HG03354 (cell line): ENCODE results near the gene CMTM7.

Experiments used
- ATAC-seq: cut with Tn5 transposase; IDR thresholded peaks from one replicate; pipeline ENCODE4 v1.9.1; 2021; ENCODE audit warnings: mild to moderate bottlenecking; ENCODE audit not compliant: unreplicated experiment, poor library complexity, severe bottlenecking

Gene CMTM7

DNA sequence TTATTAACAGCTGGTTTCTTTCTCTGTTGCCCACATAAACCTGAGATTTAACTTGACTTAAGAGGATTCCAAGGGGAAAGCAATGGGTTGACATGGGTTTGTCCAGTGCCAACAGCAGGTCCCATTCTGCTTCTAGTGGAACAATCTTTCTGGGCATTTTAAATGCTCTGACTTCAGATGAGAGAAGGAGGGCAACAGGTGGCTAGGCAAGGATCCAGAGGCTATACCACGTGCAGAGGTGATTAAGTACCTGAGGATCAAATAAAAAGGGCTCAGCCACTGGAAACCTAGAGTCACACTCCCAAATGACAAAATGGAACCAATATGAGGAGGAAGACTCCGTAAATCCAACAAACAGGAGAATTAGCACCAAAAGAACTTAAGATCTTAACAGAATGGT is 82.5 kb downstream of the CMTM7 start:
- ATAC-seq = no peak

DNA sequence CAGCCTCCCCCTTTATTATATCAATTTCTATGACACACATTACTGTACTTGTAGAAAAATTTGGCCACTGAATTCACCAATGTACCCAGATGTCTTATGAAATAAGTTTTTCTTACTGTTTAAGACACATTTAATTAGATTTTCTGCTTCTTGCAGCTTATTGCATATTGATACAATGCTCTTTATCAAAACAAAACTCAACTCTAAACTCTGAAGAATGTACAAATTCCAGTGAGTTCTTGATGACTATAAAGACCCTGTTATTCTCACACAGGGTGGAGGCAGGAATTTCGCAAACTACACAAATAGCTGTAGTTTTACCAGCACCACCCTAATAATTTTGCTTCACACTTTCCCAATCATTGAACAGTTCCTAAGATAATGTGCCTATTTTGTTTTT is 89.0 kb downstream of the CMTM7 start:
- no peak for ATAC-seq

DNA sequence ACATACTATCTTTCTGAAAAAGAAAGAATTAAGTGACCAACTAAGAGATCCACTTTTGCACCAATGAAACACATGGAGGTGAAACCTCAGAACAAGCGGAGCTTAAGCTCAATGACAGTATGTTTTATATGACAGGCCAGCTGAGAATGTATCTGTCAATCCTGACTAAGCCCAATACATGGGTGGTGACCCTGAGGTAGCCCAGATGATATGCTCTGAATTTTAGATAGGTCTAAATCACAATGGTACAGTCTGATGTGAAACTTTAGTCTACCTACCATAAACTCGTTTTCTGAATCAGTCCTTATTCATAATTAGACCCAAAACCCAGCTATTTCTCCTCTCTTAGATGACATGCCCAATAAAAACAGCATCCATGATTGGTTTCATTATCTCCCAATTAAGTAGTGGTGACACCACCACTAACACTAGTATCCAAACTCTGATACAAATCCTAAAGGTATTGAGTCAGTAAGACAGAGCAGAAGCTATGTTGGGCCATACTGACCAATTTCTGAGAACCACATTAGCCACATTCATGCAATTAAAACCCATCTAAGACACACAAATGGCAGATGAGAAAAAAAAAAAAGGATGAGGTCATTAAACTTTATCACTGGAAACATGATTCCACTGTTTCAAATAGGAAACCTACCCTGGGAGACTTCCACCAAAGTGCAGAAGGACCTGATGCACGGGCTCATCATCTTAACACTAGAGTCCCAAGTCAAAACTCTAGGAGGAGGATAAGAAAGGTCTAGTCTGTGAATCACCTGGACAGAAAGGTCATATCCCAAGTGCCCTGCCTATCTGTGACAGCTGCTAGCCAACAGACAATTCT is 90.4 kb downstream of the CMTM7 start:
- no peak for ATAC-seq

GRCh38 chr3:32482693-32483092 is 91.0 kb downstream of the CMTM7 start:
- no peak for ATAC-seq

- no peak for ATAC-seq
These were observed 92.1 kb downstream of the CMTM7 start for GRCh38 chr3:32483772-32484171.

DNA sequence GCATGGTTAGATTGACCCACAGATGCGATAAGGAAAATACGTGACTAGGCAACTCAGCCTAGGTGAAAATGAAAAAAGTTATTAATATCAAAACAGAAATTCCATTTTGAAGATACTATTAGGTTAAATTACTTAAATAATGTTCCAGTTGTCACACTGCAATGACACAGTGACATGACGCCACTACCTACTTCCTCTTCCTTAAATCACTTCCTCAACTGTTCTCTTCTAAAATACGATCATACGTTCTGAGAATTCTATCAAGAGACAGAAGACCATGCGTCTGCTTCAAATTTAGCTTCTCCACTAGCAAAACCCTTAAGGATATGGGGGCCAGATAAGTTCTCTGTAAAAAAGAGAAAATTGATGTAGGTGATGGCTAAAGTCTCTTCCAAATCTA is 92.8 kb downstream of the CMTM7 start:
- ATAC-seq = no peak

- no peak for ATAC-seq
These were observed 96.3 kb downstream of the CMTM7 start for GRCh38 chr3:32487781-32488473.

DNA sequence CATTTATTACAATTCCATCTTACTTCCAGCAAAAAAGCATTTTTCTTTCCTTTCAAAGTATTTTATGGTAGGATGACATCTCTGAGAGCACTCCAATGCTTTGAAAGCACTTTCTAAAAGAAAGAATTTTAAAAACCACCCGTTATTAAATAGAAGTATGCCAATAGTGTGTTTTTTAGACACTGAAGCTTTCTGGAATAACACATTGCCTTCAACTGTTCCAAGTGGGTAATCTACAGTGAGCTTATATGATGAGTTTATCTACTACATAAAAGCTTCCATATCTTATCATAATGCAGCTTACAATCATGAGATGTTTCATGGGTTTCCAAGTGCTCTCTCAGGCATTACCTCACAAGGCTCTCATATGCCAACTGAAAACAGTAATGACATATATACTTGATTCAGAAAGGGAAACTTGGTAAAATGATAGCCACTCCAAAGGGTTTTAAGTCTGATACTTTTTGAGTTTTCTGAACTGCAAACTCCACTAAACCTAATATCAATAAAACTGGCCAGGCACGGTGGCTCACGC is 96.9 kb downstream of the CMTM7 start:
- no peak for ATAC-seq

GRCh38 chr3:32492684-32493436 is 101.2 kb downstream of the CMTM7 start:
- no peak for ATAC-seq

GRCh38 chr3:32493437-32494414 is 102.1 kb downstream of the CMTM7 start:
- ATAC-seq = peak; percentile 86

DNA sequence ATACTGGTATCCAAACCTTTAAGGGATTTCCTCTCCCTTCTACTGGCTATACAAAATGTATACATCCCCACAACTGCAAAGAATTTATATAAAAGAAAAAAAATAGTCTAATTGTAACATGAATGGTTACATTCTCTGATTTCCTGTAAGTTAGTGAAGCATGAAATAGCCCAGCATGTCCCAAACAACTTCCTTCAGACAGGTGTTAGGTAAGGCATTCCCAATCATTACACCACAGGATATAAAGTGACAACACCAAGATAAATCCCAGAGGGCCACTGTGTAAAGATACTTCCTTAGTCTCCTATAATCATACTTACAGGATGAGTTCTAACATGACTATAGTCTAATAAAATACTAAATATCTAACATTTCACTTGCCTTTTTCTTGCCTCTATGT is 103.4 kb downstream of the CMTM7 start:
- ATAC-seq = no peak

- no peak for ATAC-seq
These were observed 104.0 kb downstream of the CMTM7 start for GRCh38 chr3:32495609-32496008.

DNA sequence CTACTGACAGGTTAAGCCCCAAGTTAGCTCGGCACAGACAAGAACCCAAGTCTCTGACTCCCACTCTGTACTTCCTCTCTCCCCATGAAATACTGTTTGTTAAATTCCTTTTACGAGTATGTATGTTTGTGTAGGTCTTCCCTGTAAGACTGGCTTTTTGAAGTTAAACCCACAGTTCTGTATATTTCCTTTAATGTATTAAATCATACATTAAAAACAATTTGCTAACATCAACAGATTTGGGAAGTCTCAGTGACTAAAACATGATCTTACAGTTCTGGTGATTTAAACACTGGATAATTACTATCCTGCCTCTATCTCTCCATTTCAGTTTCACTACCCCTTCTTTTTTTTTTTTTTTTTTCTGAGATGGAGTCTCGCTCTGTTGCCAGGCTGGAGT is 106.6 kb downstream of the CMTM7 start:
- ATAC-seq = no peak

DNA sequence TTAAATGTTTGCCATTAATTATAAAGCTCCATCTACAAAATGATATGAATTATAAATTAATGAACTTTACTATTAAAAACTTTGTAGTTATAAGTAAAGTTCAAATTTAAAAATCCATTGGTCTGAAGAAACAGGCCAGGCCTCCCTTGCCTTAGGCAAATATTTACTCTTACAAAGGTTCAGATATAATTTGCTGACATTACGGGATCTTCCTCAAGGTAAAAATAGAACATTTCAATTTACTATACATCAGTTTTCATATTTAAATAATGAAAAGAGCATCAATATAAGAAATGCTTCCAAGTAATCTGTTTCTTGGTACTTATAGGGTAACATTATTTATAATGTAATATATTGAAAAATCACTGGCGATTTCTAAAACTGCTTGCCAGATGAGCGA is 107.3 kb downstream of the CMTM7 start:
- no peak for ATAC-seq

DNA sequence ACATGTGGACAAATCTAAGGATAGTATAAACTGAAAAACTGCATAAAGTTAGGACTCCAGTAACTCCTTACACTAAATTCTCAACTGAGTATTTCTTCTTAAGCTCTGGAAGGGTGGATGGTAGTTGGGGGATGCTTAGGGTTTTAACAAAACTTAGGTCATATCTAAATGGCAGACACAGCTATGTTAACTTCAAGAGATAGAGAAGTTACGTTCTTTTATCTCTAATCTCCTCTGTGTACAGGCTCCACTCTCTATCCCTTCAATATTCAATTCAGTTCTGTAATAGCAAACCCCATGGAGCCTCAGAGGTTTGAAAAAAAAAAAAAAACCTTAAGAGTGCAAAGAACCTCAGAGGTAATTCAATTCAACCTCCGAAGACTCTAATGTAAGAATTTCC is 107.9 kb downstream of the CMTM7 start:
- ATAC-seq = no peak

DNA sequence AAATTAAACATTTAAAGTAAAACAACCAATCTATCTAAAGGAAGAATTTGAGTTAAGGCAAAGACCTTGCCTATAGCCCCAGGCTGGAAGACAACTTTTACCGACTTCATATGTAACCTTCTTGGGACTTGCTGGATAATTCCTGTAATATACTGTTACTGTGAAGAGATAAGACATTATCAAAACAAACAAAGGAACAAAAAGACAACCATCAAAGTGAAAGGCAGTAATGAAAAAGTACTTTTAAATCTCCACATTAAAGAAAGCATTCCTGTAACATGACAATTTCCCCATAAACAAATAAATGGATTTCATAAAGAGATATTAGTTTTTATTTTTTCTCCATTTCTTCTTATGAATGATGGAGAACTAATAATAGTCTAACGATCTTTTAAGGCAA is 108.6 kb downstream of the CMTM7 start:
- no peak for ATAC-seq

GRCh38 chr3:32500880-32501782 is 109.5 kb downstream of the CMTM7 start:
- ATAC-seq = no peak

DNA sequence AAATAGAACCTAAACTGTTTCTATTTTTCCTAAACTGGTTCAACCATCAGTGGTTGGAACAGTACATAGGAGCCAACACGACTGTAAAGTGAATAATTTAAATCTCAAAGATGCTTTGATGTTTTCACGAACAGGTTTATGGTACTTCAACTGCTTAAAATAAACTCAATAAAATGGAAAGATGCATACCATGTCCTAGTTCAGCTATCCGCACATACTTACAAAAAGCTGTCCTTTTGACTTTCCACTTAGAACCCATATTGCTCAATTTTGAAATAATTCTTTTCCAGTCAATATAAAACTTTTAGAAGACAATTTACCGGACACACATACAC is 110.1 kb downstream of the CMTM7 start:
- ATAC-seq = no peak
